Hepatocyte (in vitro differentiated cells): Measurements from ENCODE around the gene WT1.

ENCODE experiments used
- EZH2 ChIP-seq: fragments of 200-600 bp; sonication (generic); IDR thresholded peaks from 2 replicates; pipeline ENCODE4 v1.6.1; 2016; ENCODE audit warnings: antibody characterized with exemption, mild to moderate bottlenecking, borderline replicate concordance
- EZH2phosphoT487 ChIP-seq: fragments of 200-600 bp; sonication (generic); IDR thresholded peaks from one replicate; pipeline ENCODE4 v1.6.1; 2018; ENCODE audit warnings: antibody characterized with exemption, mild to moderate bottlenecking, low read depth, moderate library complexity; ENCODE audit not compliant: unreplicated experiment, severe bottlenecking
- TF ChIP-seq, protein P1 (sequence below): fragments of 200-600 bp; sonication (generic); IDR thresholded peaks from 2 replicates; pipeline ENCODE4 v1.5.1; 2016; ENCODE audit warnings: antibody characterized with exemption, mild to moderate bottlenecking; ENCODE audit not compliant: poor library complexity

DNA sequence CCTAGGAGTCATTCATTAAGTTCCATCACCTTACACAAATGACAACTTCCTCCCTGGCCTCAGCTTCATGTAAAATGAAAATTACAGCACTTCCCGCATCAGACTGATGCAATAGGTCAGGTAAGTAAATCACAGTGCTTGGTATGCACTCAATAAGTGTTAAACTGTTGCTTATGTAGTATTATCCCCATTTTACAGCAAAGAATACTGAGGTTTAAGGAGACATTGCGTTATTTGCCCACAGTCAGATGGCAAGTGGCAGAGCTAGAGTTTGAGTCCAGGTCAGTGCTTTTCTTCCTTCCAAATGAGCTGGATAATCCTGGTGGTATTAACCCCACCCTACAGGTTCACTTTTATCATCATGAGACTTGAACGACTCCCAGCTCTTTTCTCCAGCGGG is 29.7 kb downstream of the WT1 start:
- TF ChIP-seq, protein P1, sequence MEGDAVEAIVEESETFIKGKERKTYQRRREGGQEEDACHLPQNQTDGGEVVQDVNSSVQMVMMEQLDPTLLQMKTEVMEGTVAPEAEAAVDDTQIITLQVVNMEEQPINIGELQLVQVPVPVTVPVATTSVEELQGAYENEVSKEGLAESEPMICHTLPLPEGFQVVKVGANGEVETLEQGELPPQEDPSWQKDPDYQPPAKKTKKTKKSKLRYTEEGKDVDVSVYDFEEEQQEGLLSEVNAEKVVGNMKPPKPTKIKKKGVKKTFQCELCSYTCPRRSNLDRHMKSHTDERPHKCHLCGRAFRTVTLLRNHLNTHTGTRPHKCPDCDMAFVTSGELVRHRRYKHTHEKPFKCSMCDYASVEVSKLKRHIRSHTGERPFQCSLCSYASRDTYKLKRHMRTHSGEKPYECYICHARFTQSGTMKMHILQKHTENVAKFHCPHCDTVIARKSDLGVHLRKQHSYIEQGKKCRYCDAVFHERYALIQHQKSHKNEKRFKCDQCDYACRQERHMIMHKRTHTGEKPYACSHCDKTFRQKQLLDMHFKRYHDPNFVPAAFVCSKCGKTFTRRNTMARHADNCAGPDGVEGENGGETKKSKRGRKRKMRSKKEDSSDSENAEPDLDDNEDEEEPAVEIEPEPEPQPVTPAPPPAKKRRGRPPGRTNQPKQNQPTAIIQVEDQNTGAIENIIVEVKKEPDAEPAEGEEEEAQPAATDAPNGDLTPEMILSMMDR: no peak
- TF ChIP-seq EZH2: no peak
- no peak for TF ChIP-seq EZH2phosphoT487
